Testis (tissue), 2 donors: Measurements from ENCODE around the gene SLC16A7.

Experiments
- POLR2A ChIP-seq: fragments of 450-650 bp; IDR thresholded peaks from one replicate; pipeline ENCODE4 v1.6.1; 2017; ENCODE audit warnings: antibody characterized with exemption, mild to moderate bottlenecking, moderate library complexity
- TF ChIP-seq, protein P1 (sequence below), 3 experiments: fragments of 450-650 bp in 2 of 3; fragments of 200-600 bp in 1 of 3; sonication (generic) in 1 of 3; IDR thresholded peaks; one replicate each; pipeline ENCODE4 v1.5.1; 2016 to 2019; ENCODE audit warnings: antibody characterized with exemption in 3 of 3, mild to moderate bottlenecking in 2 of 3, moderate library complexity in 1 of 3

DNA sequence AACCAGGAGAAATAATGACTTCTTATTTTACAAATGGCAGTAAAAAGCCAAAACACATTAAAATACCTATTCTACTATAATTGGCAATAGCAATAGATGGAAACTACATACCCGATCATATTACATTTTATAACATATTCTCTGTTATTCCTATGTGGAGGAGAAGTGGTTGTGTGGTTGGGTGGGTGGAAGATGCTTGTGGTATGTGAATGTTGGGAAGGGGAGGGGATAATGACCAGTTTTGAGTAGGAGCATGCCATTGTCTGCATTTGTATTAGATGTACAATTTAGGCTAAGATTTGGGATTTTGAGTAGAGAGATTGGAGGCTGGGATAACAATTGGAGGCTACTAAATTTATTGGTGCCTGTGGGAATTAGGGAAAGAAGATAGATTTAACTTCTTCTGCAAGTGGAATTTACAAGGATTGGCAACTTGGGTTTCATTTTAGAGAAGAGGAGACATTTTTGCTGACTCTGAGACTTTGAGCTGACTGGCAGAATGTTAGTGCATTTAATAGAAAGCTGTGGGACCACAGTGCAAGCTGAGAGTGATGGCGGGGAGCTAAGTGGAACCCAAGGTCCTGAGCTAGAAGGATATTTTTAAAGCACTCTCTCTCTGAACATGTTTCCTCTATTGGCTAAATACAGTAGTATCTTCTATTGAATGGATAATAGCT is 65.2 kb downstream of the SLC16A7 start:
- TF ChIP-seq, protein P1, sequence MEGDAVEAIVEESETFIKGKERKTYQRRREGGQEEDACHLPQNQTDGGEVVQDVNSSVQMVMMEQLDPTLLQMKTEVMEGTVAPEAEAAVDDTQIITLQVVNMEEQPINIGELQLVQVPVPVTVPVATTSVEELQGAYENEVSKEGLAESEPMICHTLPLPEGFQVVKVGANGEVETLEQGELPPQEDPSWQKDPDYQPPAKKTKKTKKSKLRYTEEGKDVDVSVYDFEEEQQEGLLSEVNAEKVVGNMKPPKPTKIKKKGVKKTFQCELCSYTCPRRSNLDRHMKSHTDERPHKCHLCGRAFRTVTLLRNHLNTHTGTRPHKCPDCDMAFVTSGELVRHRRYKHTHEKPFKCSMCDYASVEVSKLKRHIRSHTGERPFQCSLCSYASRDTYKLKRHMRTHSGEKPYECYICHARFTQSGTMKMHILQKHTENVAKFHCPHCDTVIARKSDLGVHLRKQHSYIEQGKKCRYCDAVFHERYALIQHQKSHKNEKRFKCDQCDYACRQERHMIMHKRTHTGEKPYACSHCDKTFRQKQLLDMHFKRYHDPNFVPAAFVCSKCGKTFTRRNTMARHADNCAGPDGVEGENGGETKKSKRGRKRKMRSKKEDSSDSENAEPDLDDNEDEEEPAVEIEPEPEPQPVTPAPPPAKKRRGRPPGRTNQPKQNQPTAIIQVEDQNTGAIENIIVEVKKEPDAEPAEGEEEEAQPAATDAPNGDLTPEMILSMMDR (IDR thresholded peaks at IDR 0.05), result no peak
- no peak for TF ChIP-seq POLR2A
